H1 (cell line): ENCODE measurements around the gene GPC3. TPM values are rescaled to one million over a fixed set of nuclear protein-coding genes. Genes with fewer than 3 reads are reported as not detected.

Source experiments
- CTCF ChIA-PET: fragments of 300-600 bp; sonication (Branson Sonifier 250); formaldehyde crosslinking; loops from one replicate; lab custom pipeline; 2021; ENCODE audit not compliant: partially characterized antibody; lab: Charles Lee
- POLR2A ChIA-PET: fragments of 300-600 bp; sonication (Branson Sonifier 250); formaldehyde crosslinking; loops from one replicate; lab custom pipeline; 2021; ENCODE audit warnings: inconsistent platforms; ENCODE audit not compliant: partially characterized antibody; lab: Charles Lee
- DNase-seq, 2 experiments: peaks; one replicate each; pipeline versions ENCODE4 v3.0.0 to v3.0.0-alpha.2; 2010 to 2022; ENCODE audit warnings: low spot score in 2 of 2, low read depth in 1 of 2, mixed read lengths in 1 of 2
- FAIRE-seq: peaks from 2 replicates; lab custom pipeline; 2011; peaks lifted over from hg19 to GRCh38; lab: Jason Lieb, UNC
- H2AFZ ChIP-seq: 2 replicates; pipeline ENCODE4 v1.8.1; 2012; ENCODE audit warnings: low read length, inconsistent platforms
- H2AK5ac ChIP-seq: 2 replicates; pipeline ENCODE4 v1.6.1; 2013; ENCODE audit warnings: low read depth, low read length
- H2BK120ac ChIP-seq: replicated peaks from 2 replicates; pipeline ENCODE3; 2013; ENCODE audit warnings: low read depth, low read length, inconsistent platforms
- H2BK12ac ChIP-seq: 2 replicates; pipeline ENCODE4 v1.6.1; 2013; ENCODE audit warnings: low read depth, low read length
- H2BK15ac ChIP-seq: 2 replicates; pipeline ENCODE4 v1.6.1; 2013; ENCODE audit warnings: low read length
- H2BK20ac ChIP-seq: 2 replicates; pipeline ENCODE4 v1.6.1; 2013; ENCODE audit warnings: low read length
- H2BK5ac ChIP-seq: 2 replicates; pipeline ENCODE4 v1.6.1; 2013; ENCODE audit warnings: low read depth, low read length
- H3K14ac ChIP-seq: 2 replicates; pipeline ENCODE4 v1.6.1; 2013; ENCODE audit warnings: inconsistent platforms; ENCODE audit not compliant: insufficient read length
- H3K18ac ChIP-seq: 2 replicates; pipeline ENCODE4 v1.6.1; 2013; ENCODE audit warnings: low read length; ENCODE audit errors: extremely low read depth
- H3K23ac ChIP-seq: 2 replicates; pipeline ENCODE4 v1.6.1; 2013; ENCODE audit warnings: inconsistent platforms; ENCODE audit not compliant: insufficient read length
- H3K23me2 ChIP-seq: 2 replicates; pipeline ENCODE4 v1.6.1; 2013; ENCODE audit warnings: low read depth, low read length
- H3K27ac ChIP-seq: 2 replicates; pipeline ENCODE4 v1.6.1; 2011; ENCODE audit warnings: low read depth, low read length, inconsistent platforms
- H3K27me3 ChIP-seq, 4 experiments: replicated peaks in 1 of 4; 1 replicate in 1 of 4; 2 replicates in 3 of 4; pipeline versions ENCODE4 v1.6.1 to v1.8.1; 2011 to 2013; ENCODE audit warnings: low read length in 3 of 4, mild to moderate bottlenecking in 3 of 4, inconsistent platforms in 2 of 4, mixed read lengths in 2 of 4, moderate library complexity in 1 of 4; ENCODE audit not compliant: control insufficient read depth in 3 of 4, insufficient read depth in 3 of 4; ENCODE audit errors: extremely low read depth in 1 of 4
- H3K36me3 ChIP-seq, 4 experiments: 2 replicates each; pipeline versions ENCODE4 v1.6.1 to v1.8.1; 2011 to 2013; ENCODE audit warnings: mild to moderate bottlenecking in 4 of 4, low read length in 3 of 4, moderate library complexity in 2 of 4, control low read depth in 1 of 4, inconsistent platforms in 1 of 4; ENCODE audit not compliant: insufficient read depth in 4 of 4, control insufficient read depth in 2 of 4
- H3K4ac ChIP-seq: replicated peaks from 2 replicates; pipeline ENCODE3; 2013; ENCODE audit warnings: low read length, low read depth, mixed read lengths, inconsistent platforms; ENCODE audit not compliant: insufficient read length
- H3K4me1 ChIP-seq, 4 experiments: replicated peaks in 1 of 4; 1 replicate in 1 of 4; 2 replicates in 3 of 4; pipeline versions ENCODE4 v1.6.1 to v1.8.1; 2011 to 2013; ENCODE audit warnings: low read length in 3 of 4, inconsistent platforms in 2 of 4, mixed read lengths in 1 of 4; ENCODE audit not compliant: insufficient read depth in 4 of 4, control insufficient read depth in 3 of 4
- H3K4me2 ChIP-seq, 2 experiments: 2 replicates each; pipeline versions ENCODE4 v1.6.1 to v1.8.1; 2011 to 2013; ENCODE audit warnings: low read depth in 2 of 2, low read length in 2 of 2, control low read depth in 1 of 2, inconsistent platforms in 1 of 2, mild to moderate bottlenecking in 1 of 2; ENCODE audit not compliant: insufficient read depth in 1 of 2
- H3K4me3 ChIP-seq, 4 experiments: fragments of 200-600, 300-600 bp in 1 of 4; sonication (generic), shearing (Covaris generic), sonication (Bioruptor Twin) in 1 of 4; 2 replicates each; pipeline versions ENCODE4 v1.5.1 to v1.8.1; 2011 to 2016; ENCODE audit warnings: low read length in 4 of 4, low read depth in 3 of 4, control low read depth in 2 of 4, inconsistent platforms in 2 of 4, mild to moderate bottlenecking in 2 of 4, mixed read lengths in 1 of 4, moderate library complexity in 1 of 4; ENCODE audit not compliant: insufficient read depth in 2 of 4; ENCODE audit errors: extremely low read depth in 1 of 4
- H3K56ac ChIP-seq: replicated peaks from 2 replicates; pipeline ENCODE3; 2013; ENCODE audit warnings: low read depth, mild to moderate bottlenecking, mixed read lengths, low read length, inconsistent platforms; ENCODE audit not compliant: insufficient read length
- H3K79me1 ChIP-seq: 2 replicates; pipeline ENCODE4 v1.6.1; 2013; ENCODE audit warnings: low read depth, low read length, control low read depth
- H3K79me2 ChIP-seq, 2 experiments: 2 replicates each; pipeline versions ENCODE4 v1.6.1 to v1.8.1; 2012 to 2013; ENCODE audit warnings: low read length in 2 of 2, mild to moderate bottlenecking in 2 of 2, inconsistent platforms in 1 of 2; ENCODE audit not compliant: insufficient read depth in 2 of 2, control insufficient read depth in 1 of 2
- H3K9ac ChIP-seq, 4 experiments: replicated peaks in 1 of 4; 1 replicate in 1 of 4; 2 replicates in 3 of 4; pipeline versions ENCODE4 v1.6.1 to v1.8.1; 2011 to 2013; ENCODE audit warnings: low read depth in 3 of 4, low read length in 3 of 4, control low read depth in 2 of 4, mild to moderate bottlenecking in 2 of 4, moderate library complexity in 2 of 4, inconsistent platforms in 1 of 4; ENCODE audit errors: extremely low read depth in 1 of 4
- H3K9me3 ChIP-seq, 2 experiments: 2 replicates each; pipeline versions ENCODE4 v1.6.1 to v1.8.1; 2012 to 2013; ENCODE audit warnings: mild to moderate bottlenecking in 2 of 2, moderate library complexity in 2 of 2, control low read depth in 1 of 2, inconsistent platforms in 1 of 2, low read depth in 1 of 2, low read length in 1 of 2, mixed read lengths in 1 of 2; ENCODE audit not compliant: insufficient read depth in 2 of 2
- H4K20me1 ChIP-seq, 2 experiments: replicated peaks in 1 of 2; 2 replicates each; pipeline versions ENCODE3 to v1.8.1; 2011 to 2013; ENCODE audit warnings: inconsistent platforms in 2 of 2, low read length in 2 of 2, mild to moderate bottlenecking in 1 of 2; ENCODE audit not compliant: insufficient read depth in 2 of 2, control insufficient read depth in 1 of 2
- H4K5ac ChIP-seq: 2 replicates; pipeline ENCODE4 v1.6.1; 2013; ENCODE audit warnings: low read length, low read depth, mixed read lengths, inconsistent platforms; ENCODE audit not compliant: insufficient read length
- H4K8ac ChIP-seq: 2 replicates; pipeline ENCODE4 v1.8.0; 2013; ENCODE audit warnings: mild to moderate bottlenecking, moderate library complexity, low read length, inconsistent platforms; ENCODE audit not compliant: insufficient read depth; ENCODE audit errors: extremely low read depth
- H4K91ac ChIP-seq: replicated peaks from 2 replicates; pipeline ENCODE3; 2013; ENCODE audit warnings: low read length, mixed read lengths, inconsistent platforms; ENCODE audit not compliant: insufficient read length
- CBX5 ChIP-seq: fragments of 300-800, 300-1000 bp; sonication (generic); IDR thresholded peaks from 2 replicates; pipeline ENCODE4 v1.7.1; 2016; ENCODE audit warnings: antibody characterized with exemption, low read length, low read depth
- CEBPB ChIP-seq: IDR thresholded peaks from 2 replicates; pipeline ENCODE4 v1.6.1; 2012; ENCODE audit warnings: low read depth, low read length
- CHD2 ChIP-seq: IDR thresholded peaks from 2 replicates; pipeline ENCODE4 v1.6.1; 2012; ENCODE audit warnings: low read length, improper control_type of control experiment
- CTBP2 ChIP-seq: IDR thresholded peaks from 2 replicates; pipeline ENCODE4 v1.7.0; 2011; ENCODE audit warnings: borderline replicate concordance, mild to moderate bottlenecking, moderate library complexity, mixed read lengths, low read length; ENCODE audit not compliant: insufficient read depth, insufficient read length
- FOSL1 ChIP-seq: IDR thresholded peaks from 2 replicates; pipeline ENCODE4 v1.6.1; 2011; ENCODE audit warnings: mild to moderate bottlenecking, low read depth, low read length, moderate library complexity; ENCODE audit not compliant: insufficient read depth
- HDAC2 ChIP-seq, 2 experiments: fragments of 300-600 bp in 1 of 2; sonication (generic) in 1 of 2; IDR thresholded peaks; 2 replicates each; pipeline ENCODE4 v1.6.1; 2011 to 2012; ENCODE audit warnings: low read depth in 2 of 2, low read length in 2 of 2, mild to moderate bottlenecking in 2 of 2, moderate library complexity in 2 of 2, borderline replicate concordance in 1 of 2, inconsistent platforms in 1 of 2
- KDM1A ChIP-seq: fragments of 200-600, 300-600 bp; sonication (generic); IDR thresholded peaks from 2 replicates; pipeline ENCODE4 v1.7.1; 2016; ENCODE audit warnings: mild to moderate bottlenecking, low read length, borderline replicate concordance
- KDM5A ChIP-seq: fragments of 200-600 bp; IDR thresholded peaks from 2 replicates; pipeline ENCODE4 v1.7.1; 2012; ENCODE audit warnings: mild to moderate bottlenecking, low read length, inconsistent platforms, mixed read lengths
- POLR2AphosphoS5 ChIP-seq: IDR thresholded peaks from 2 replicates; pipeline ENCODE4 v1.6.1; 2011; ENCODE audit warnings: low read depth, low read length
- SAP30 ChIP-seq: fragments of 300-600 bp; sonication (generic); IDR thresholded peaks from 2 replicates; pipeline ENCODE4 v1.7.1; 2012; ENCODE audit warnings: low read length, moderate library complexity, mild to moderate bottlenecking, inconsistent platforms; ENCODE audit not compliant: insufficient read depth, insufficient replicate concordance
- SIRT6 ChIP-seq: IDR thresholded peaks from one replicate; pipeline ENCODE4 v1.7.1; 2012; ENCODE audit warnings: low read length, inconsistent platforms
- SIX5 ChIP-seq: IDR thresholded peaks from 2 replicates; pipeline ENCODE4 v1.6.1; 2011; ENCODE audit warnings: mild to moderate bottlenecking, low read depth, low read length
- YY1 ChIP-seq: IDR thresholded peaks from 2 replicates; pipeline ENCODE4 v1.6.1; 2011; ENCODE audit warnings: low read depth, mild to moderate bottlenecking, low read length
- ZNF274 ChIP-seq: IDR thresholded peaks from 2 replicates; pipeline ENCODE4 v1.7.0; 2012; ENCODE audit warnings: low read length, borderline replicate concordance; ENCODE audit errors: extremely low read depth
- WGBS, 2 experiments: shearing (Covaris generic) in 1 of 2; methylation state at CpG; one replicate each; pipeline versions ENCODE4 v1.1.6 to v1.1.7; 2013 to 2015; ENCODE audit warnings: low lambda C conversion rate in 2 of 2, mixed read lengths in 2 of 2, inconsistent platforms in 1 of 2, low coverage in 1 of 2, missing lambda C conversion rate in 1 of 2; ENCODE audit not compliant: insufficient replicate concordance in 2 of 2, insufficient coverage in 1 of 2, insufficient read length in 1 of 2; ENCODE audit errors: extremely low coverage in 1 of 2, missing lambda C conversion rate in 1 of 2; 5-methylcytosine and 5-hydroxymethylcytosine counted together
- polyA plus RNA-seq, 7 experiments: library from polyadenylated mRNA; depleted of rRNA in 3 of 7; stranded (reverse) in 5 of 7; unstranded in 2 of 7; fragments of >200 nt in 5 of 7; fragments of 200-250 nt in 2 of 7; gene quantifications; 1 replicate in 5 of 7; 2 replicates in 1 of 7; 4 replicates in 1 of 7; pipeline versions ENCODE4 v1.2.1 to v1.2.3, GENCODE V29; 2011 to 2013; ENCODE audit warnings: missing spikeins in 2 of 7, mixed read lengths in 2 of 7
- total RNA-seq: library from RNA; stranded (reverse); fragmentation: NEBNext Ultra II Directional; extraction: Animal tissue kit (Norgen Biotek cat#: 25700); gene quantifications from 2 replicates; pipeline ENCODE4 v1.2.1, GENCODE V29; 2021

The GPC3 gene
- total and polyA plus RNA-seq, 2 of the 8 experiments (the other 6 are each of a cell fraction or from before 2014, with no cell fraction given) = 64.8 to 71.9 TPM

- H4K20me1 ChIP-seq = no peaks in the 10 kb centered on the region
- H3K4me2 ChIP-seq = no peak overlapping the region
- H3K4me1 ChIP-seq = no peaks in the 10 kb centered on the region; a peak in 1 of 7 replicates
- H3K36me3 ChIP-seq = no peaks in the 10 kb centered on the region
- no peak overlapping the region for H2BK15ac ChIP-seq
- no peak overlapping the region for H2AK5ac ChIP-seq
- no peak overlapping the region for H3K4ac ChIP-seq
- H2BK120ac ChIP-seq = no peak overlapping the region
- H4K5ac ChIP-seq = no peak overlapping the region
- no peaks in the 10 kb centered on the region for H3K23me2 ChIP-seq
- H2BK20ac ChIP-seq = no peak overlapping the region
- H3K27me3 ChIP-seq = no peaks in the 10 kb centered on the region
- no peak overlapping the region for H3K23ac ChIP-seq
- no peak for DNase-seq
- POLR2A ChIA-PET = no interaction called here
- H2BK5ac ChIP-seq = no peak overlapping the region
- H4K8ac ChIP-seq = no peak overlapping the region
- no peak overlapping the region for H2BK12ac ChIP-seq
- H4K91ac ChIP-seq = no peak overlapping the region
- TF ChIP-seq SAP30 = no peak
- no peak for TF ChIP-seq KDM1A
- TF ChIP-seq CBX5 = no peak
- no peak for TF ChIP-seq POLR2AphosphoS5
- TF ChIP-seq CTBP2 = no peak
- TF ChIP-seq YY1 = no peak
- TF ChIP-seq HDAC2 (IDR thresholded peaks at IDR 0.05; ENCODE audit: borderline replicate concordance in 1 of 2, low read depth in 2 of 2, low read length in 2 of 2) = no peak
- TF ChIP-seq SIRT6 = no peak
- TF ChIP-seq CEBPB = no peak
- no peak for TF ChIP-seq FOSL1
- TF ChIP-seq SIX5 = no peak
- no peak for TF ChIP-seq CHD2
- no peak for TF ChIP-seq KDM5A
- no peak for TF ChIP-seq ZNF274
- TF ChIP-seq, all 59 proteins: peak for 0
- Histone ChIP-seq H3K79me1 (no peaks in the 10 kb centered on the region), H3K14ac (no peak overlapping the region), H3K9me3 (no peaks in the 10 kb centered on the region), H3K18ac (no peak overlapping the region), H3K56ac (no peak overlapping the region), H3K79me2 (no peaks in the 10 kb centered on the region), H3K4me3 (no peak overlapping the region), H3K27ac (no peak overlapping the region), H2AFZ (no peak overlapping the region), H3K9ac (no peak overlapping the region)
- CTCF ChIA-PET = interaction anchor here (0.9 to 2.0 kb wide), 4 partner anchors 19 to 40 kb away, joined by 3 to 5 read pairs (median 4); no protein-coding TSS in a partner anchor
- FAIRE-seq = peak; percentile 77
- WGBS, 2 experiments = 85% methylated on average over 3 of the region's 3 CpGs; no CpG with 5 or more reads in 1 of the 2 experiments
Observed at GRCh38 chrX:133812402-133812801, 173.0 kb downstream of the GPC3 start.
